ENCODE results near the gene PRIM2. TPM values are rescaled to one million over a fixed set of nuclear protein-coding genes. Genes with fewer than 3 reads are reported as not detected.
A peak's percentile ranks its signal among the peaks of the same experiment; 100 is the strongest.
"Not testable (repeated sequence)": the region's sequence is repeated elsewhere in the genome, so short reads cannot be mapped to it uniquely, and the experiment has no call there.

The PRIM2 gene
- total RNA-seq, 1 experiment from 2014 or later, result 45.2 TPM

DNA sequence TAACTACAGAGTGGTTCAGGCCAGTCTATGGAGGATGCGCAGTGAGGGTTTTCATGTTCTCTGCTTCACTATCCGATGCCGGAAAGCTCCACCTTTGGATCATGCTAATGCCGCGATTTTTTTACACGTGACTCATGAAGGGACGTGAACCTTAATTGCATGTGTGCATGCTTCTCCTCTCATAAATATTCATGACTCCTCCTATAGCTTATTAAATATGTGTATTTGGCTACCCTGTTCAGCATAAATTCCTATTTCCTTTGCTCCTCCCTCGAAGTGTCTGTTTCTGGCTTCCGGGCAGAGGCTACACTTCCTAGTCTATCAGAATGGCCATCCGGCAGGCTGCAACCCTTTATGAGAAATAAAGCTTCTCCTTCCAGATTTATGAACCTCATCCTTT, 185.0 kb downstream of the PRIM2 start:
- POLR2A ChIA-PET (ENCODE audit: low non-redundant PET); DNase-seq (ENCODE audit: low spot score); CTCF ChIA-PET; H3K36me3 ChIP-seq (ENCODE audit: insufficient read depth, low read length, poor library complexity, severe bottlenecking); BruUV-seq (replicated peaks); H3K27ac ChIP-seq (ENCODE audit: low read depth, low read length, poor library complexity, severe bottlenecking); H3K9me3 ChIP-seq (ENCODE audit: low read depth, low read length, poor library complexity, severe bottlenecking); H3K4me3 ChIP-seq (ENCODE audit: low read depth, low read length, poor library complexity, severe bottlenecking); H3K27me3 ChIP-seq (replicated peaks; ENCODE audit: insufficient read depth, low read depth, low read length, poor library complexity); intact Hi-C loops (cut with micrococcal nuclease; ENCODE audit: unreplicated experiment): not testable (repeated sequence)
- peaks cover 10% of the 10 kb centered on the region for H3K4me1 ChIP-seq (ENCODE audit: insufficient read depth, low read length, poor library complexity, severe bottlenecking)

DNA sequence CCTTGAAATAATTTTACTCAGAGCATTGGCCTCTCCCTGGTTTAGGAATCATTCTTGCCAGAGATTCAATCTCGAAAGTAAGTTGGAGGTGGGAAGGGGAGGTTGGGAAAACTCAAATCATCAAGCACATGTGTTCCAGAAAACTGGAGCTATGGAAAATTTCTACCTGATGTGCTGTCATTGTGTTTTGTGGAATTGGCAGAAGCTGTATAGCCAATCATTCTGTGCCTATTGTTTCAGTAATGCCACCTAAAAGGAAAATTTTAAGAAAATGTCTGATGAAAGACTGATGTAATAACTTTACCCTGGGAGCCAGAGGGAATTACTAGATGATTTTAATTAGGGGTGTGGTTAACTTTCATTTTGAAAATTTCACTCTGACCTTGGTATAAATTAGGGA, 187.8 kb downstream of the PRIM2 start:
- H3K27ac ChIP-seq (ENCODE audit: low read depth, low read length, poor library complexity, severe bottlenecking); intact Hi-C loops (cut with micrococcal nuclease; ENCODE audit: unreplicated experiment); DNase-seq (ENCODE audit: low spot score); H3K9me3 ChIP-seq (ENCODE audit: low read depth, low read length, poor library complexity, severe bottlenecking); CTCF ChIA-PET; POLR2A ChIA-PET (ENCODE audit: low non-redundant PET); H3K36me3 ChIP-seq (ENCODE audit: insufficient read depth, low read length, poor library complexity, severe bottlenecking); BruUV-seq (replicated peaks); H3K27me3 ChIP-seq (replicated peaks; ENCODE audit: insufficient read depth, low read depth, low read length, poor library complexity); H3K4me3 ChIP-seq (ENCODE audit: low read depth, low read length, poor library complexity, severe bottlenecking): not testable (repeated sequence)
- peaks cover 10% of the 10 kb centered on the region for H3K4me1 ChIP-seq (ENCODE audit: insufficient read depth, low read length, poor library complexity, severe bottlenecking)

DNA sequence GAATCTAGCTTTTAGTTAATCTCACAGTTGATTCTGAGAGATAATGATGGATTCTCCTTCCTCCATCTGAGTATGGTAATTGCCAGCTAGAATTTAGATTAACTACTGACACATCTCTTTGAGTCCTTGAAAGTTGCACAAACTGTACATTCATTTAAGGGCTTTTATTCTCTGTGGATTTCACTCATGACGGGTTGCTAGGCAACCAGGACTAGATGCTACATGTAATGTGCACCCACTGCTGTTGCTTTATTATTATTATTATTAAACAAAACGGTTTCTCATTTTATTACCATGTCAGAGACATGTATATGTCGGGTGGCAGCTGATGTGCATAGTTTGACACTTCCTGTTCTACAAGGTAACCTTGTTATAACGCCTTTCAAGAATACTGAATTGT, 193.0 kb downstream of the PRIM2 start:
- H3K27me3 ChIP-seq (replicated peaks; ENCODE audit: insufficient read depth, low read depth, low read length, poor library complexity); H3K36me3 ChIP-seq (ENCODE audit: insufficient read depth, low read length, poor library complexity, severe bottlenecking); intact Hi-C loops (cut with micrococcal nuclease; ENCODE audit: unreplicated experiment); CTCF ChIA-PET; H3K9me3 ChIP-seq (ENCODE audit: low read depth, low read length, poor library complexity, severe bottlenecking); H3K4me1 ChIP-seq (ENCODE audit: insufficient read depth, low read length, poor library complexity, severe bottlenecking); H3K4me3 ChIP-seq (ENCODE audit: low read depth, low read length, poor library complexity, severe bottlenecking); POLR2A ChIA-PET (ENCODE audit: low non-redundant PET); H3K27ac ChIP-seq (ENCODE audit: low read depth, low read length, poor library complexity, severe bottlenecking); BruUV-seq (replicated peaks): not testable (repeated sequence)
- peak; percentile 10 for DNase-seq (ENCODE audit: low spot score)

DNA sequence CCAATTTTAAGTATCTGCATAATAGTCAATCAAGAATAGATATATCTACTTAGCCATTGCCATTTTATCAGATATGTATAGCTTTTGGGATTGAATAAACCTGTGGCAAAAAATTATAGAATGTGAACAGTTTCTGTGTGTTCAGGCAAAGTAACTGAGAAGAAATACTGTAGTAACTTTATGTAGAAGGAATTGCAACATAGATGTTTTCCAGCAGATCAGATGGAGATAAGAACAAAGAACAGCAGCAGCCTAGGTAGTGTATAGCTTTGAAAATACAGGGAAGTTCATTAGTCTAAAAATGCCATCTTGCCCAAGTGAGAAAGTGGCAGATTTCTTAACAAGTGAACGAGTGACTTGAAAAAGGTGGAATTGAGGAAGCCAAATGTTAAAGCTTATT, 197.7 kb downstream of the PRIM2 start:
- POLR2A ChIA-PET (ENCODE audit: low non-redundant PET); DNase-seq (ENCODE audit: low spot score); CTCF ChIA-PET: not testable (repeated sequence)

DNA sequence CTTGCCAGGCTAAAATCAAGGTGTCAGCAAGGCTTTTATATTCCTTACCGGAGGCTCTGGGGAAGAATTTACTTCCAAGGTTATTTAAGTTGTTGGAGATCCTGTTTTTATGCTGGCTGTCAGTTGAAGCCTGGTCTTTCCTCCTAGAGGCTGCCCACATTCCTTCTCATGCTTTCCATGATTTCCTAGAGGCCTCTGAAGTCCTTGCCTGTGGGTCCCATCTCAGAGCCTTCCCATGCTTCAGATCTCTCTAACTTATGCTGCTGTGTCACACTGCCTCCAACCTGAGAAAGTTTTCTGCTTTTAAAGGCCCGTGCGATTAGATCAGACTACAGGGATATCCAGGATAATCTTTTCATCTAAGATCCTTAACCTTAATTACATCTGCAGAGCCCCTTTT, 198.4 kb downstream of the PRIM2 start:
- POLR2A ChIA-PET (ENCODE audit: low non-redundant PET); CTCF ChIA-PET; H3K9me3 ChIP-seq (ENCODE audit: low read depth, low read length, poor library complexity, severe bottlenecking); H3K27me3 ChIP-seq (replicated peaks; ENCODE audit: insufficient read depth, low read depth, low read length, poor library complexity); DNase-seq (ENCODE audit: low spot score); H3K27ac ChIP-seq (ENCODE audit: low read depth, low read length, poor library complexity, severe bottlenecking); H3K4me1 ChIP-seq (ENCODE audit: insufficient read depth, low read length, poor library complexity, severe bottlenecking); H3K36me3 ChIP-seq (ENCODE audit: insufficient read depth, low read length, poor library complexity, severe bottlenecking); intact Hi-C loops (cut with micrococcal nuclease; ENCODE audit: unreplicated experiment); H3K4me3 ChIP-seq (ENCODE audit: low read depth, low read length, poor library complexity, severe bottlenecking); BruUV-seq (replicated peaks): not testable (repeated sequence)

More for the DNA sequence above, 197.7 kb downstream of the PRIM2 start:
- H3K9me3 ChIP-seq (ENCODE audit: low read depth, low read length, poor library complexity, severe bottlenecking); H3K4me1 ChIP-seq (ENCODE audit: insufficient read depth, low read length, poor library complexity, severe bottlenecking); H3K27ac ChIP-seq (ENCODE audit: low read depth, low read length, poor library complexity, severe bottlenecking); H3K4me3 ChIP-seq (ENCODE audit: low read depth, low read length, poor library complexity, severe bottlenecking); H3K27me3 ChIP-seq (replicated peaks; ENCODE audit: insufficient read depth, low read depth, low read length, poor library complexity); H3K36me3 ChIP-seq (ENCODE audit: insufficient read depth, low read length, poor library complexity, severe bottlenecking); intact Hi-C loops (cut with micrococcal nuclease; ENCODE audit: unreplicated experiment); BruUV-seq (replicated peaks): not testable (repeated sequence)

DNA sequence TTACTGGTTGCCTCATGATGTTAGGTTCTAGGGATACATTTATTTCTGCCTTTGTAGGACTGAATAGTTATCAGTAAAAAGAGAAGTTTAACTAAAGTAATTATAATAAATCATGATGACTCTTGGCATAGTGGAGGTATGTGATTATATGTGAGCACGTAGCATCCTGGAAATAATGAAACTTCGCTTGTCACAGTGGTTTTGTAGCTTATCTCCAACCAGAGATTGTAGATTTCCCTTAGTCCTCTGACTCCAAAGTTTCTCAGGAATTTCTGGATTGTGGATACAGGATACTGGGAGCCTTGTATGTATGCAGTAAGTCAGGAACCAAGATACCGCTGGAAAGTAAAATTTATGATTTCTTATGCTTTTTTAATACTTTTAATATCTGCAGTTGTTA, 199.3 kb downstream of the PRIM2 start:
- H3K9me3 ChIP-seq (ENCODE audit: low read depth, low read length, poor library complexity, severe bottlenecking); H3K4me3 ChIP-seq (ENCODE audit: low read depth, low read length, poor library complexity, severe bottlenecking); CTCF ChIA-PET; POLR2A ChIA-PET (ENCODE audit: low non-redundant PET); H3K4me1 ChIP-seq (ENCODE audit: insufficient read depth, low read length, poor library complexity, severe bottlenecking); H3K27me3 ChIP-seq (replicated peaks; ENCODE audit: insufficient read depth, low read depth, low read length, poor library complexity); intact Hi-C loops (cut with micrococcal nuclease; ENCODE audit: unreplicated experiment); DNase-seq (ENCODE audit: low spot score); BruUV-seq (replicated peaks); H3K27ac ChIP-seq (ENCODE audit: low read depth, low read length, poor library complexity, severe bottlenecking); H3K36me3 ChIP-seq (ENCODE audit: insufficient read depth, low read length, poor library complexity, severe bottlenecking): not testable (repeated sequence)

DNA sequence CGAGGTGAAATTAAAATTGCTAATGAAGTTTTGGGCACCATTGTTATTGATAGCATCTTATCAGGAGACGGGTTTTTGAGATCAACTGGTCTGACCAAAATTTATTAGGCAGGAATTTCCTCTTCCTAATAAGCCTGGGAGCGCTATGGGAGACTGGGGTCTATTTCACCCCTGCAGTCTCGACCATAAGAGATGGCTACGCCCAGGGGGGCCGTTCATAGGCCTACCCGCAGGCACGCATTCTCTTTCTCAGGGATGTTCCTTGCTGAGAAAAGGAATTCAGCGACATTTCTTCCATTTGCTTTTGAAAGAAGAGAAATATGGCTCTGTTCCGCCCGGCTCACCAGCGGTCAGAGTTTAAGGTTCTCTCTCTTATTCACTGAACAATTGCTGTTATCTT, 201.8 kb downstream of the PRIM2 start:
- not testable (repeated sequence) for H3K4me1 ChIP-seq (ENCODE audit: insufficient read depth, low read length, poor library complexity, severe bottlenecking); DNase-seq (ENCODE audit: low spot score)

DNA sequence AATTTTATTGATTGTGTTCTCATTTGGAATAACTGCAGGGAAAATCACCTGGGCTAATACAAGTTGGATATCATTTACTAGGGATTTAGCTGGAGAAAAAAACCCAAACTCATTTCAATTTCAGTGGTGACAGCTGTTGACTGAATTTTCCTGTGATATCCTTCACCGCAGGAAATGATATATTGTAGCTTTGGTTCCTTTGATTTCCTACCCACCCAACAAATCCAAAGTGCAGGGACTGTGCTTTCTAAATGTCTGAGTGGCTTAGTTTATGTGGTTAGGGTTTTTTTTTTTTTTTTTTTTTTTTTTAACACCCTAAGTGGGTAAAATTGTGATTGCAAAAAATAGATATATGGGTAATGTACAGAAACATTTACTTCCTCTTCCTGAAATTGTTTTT, 203.7 kb downstream of the PRIM2 start:
- CTCF ChIA-PET; H3K27me3 ChIP-seq (replicated peaks; ENCODE audit: insufficient read depth, low read depth, low read length, poor library complexity); DNase-seq (ENCODE audit: low spot score); H3K4me1 ChIP-seq (ENCODE audit: insufficient read depth, low read length, poor library complexity, severe bottlenecking); BruUV-seq (replicated peaks); H3K9me3 ChIP-seq (ENCODE audit: low read depth, low read length, poor library complexity, severe bottlenecking); H3K4me3 ChIP-seq (ENCODE audit: low read depth, low read length, poor library complexity, severe bottlenecking); H3K36me3 ChIP-seq (ENCODE audit: insufficient read depth, low read length, poor library complexity, severe bottlenecking); POLR2A ChIA-PET (ENCODE audit: low non-redundant PET); intact Hi-C loops (cut with micrococcal nuclease; ENCODE audit: unreplicated experiment); H3K27ac ChIP-seq (ENCODE audit: low read depth, low read length, poor library complexity, severe bottlenecking): not testable (repeated sequence)

More for the DNA sequence above, 201.8 kb downstream of the PRIM2 start:
- intact Hi-C loops (cut with micrococcal nuclease; ENCODE audit: unreplicated experiment); H3K27me3 ChIP-seq (replicated peaks; ENCODE audit: insufficient read depth, low read depth, low read length, poor library complexity); H3K4me3 ChIP-seq (ENCODE audit: low read depth, low read length, poor library complexity, severe bottlenecking); POLR2A ChIA-PET (ENCODE audit: low non-redundant PET); BruUV-seq (replicated peaks); CTCF ChIA-PET; H3K9me3 ChIP-seq (ENCODE audit: low read depth, low read length, poor library complexity, severe bottlenecking); H3K27ac ChIP-seq (ENCODE audit: low read depth, low read length, poor library complexity, severe bottlenecking); H3K36me3 ChIP-seq (ENCODE audit: insufficient read depth, low read length, poor library complexity, severe bottlenecking): not testable (repeated sequence)
